ENCODE data around the gene SSR4.

- TF ChIP-seq JUND (IDR thresholded peaks at IDR 0.05) (no peak), SIN3A (IDR thresholded peaks at IDR 0.05; ENCODE audit: low read depth) (no peak), POLR2A (IDR thresholded peaks at IDR 0.05; ENCODE audit: borderline replicate concordance, extremely low read depth, insufficient read depth, insufficient read length) (no peak), SP1 (IDR thresholded peaks at IDR 0.05; ENCODE audit: low read depth) (no peak), EGR1 (IDR thresholded peaks at IDR 0.05; ENCODE audit: low read depth) (no peak), CEBPB (IDR thresholded peaks at IDR 0.05; ENCODE audit: low read depth) (no peak), POLR2AphosphoS5 (IDR thresholded peaks at IDR 0.05; ENCODE audit: low read depth, low read length) (no peak), EZH2 (IDR thresholded peaks at IDR 0.05) (no peak)
- TF ChIP-seq, protein P1, sequence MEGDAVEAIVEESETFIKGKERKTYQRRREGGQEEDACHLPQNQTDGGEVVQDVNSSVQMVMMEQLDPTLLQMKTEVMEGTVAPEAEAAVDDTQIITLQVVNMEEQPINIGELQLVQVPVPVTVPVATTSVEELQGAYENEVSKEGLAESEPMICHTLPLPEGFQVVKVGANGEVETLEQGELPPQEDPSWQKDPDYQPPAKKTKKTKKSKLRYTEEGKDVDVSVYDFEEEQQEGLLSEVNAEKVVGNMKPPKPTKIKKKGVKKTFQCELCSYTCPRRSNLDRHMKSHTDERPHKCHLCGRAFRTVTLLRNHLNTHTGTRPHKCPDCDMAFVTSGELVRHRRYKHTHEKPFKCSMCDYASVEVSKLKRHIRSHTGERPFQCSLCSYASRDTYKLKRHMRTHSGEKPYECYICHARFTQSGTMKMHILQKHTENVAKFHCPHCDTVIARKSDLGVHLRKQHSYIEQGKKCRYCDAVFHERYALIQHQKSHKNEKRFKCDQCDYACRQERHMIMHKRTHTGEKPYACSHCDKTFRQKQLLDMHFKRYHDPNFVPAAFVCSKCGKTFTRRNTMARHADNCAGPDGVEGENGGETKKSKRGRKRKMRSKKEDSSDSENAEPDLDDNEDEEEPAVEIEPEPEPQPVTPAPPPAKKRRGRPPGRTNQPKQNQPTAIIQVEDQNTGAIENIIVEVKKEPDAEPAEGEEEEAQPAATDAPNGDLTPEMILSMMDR (IDR thresholded peaks at IDR 0.05 in 2 of 3, conservative IDR thresholded peaks at IDR 0.05 in 1 of 3; ENCODE audit: borderline replicate concordance in 1 of 3, insufficient read depth in 1 of 3, low read depth in 2 of 3, low read length in 2 of 3) = no peak
- TF ChIP-seq, protein P2, sequence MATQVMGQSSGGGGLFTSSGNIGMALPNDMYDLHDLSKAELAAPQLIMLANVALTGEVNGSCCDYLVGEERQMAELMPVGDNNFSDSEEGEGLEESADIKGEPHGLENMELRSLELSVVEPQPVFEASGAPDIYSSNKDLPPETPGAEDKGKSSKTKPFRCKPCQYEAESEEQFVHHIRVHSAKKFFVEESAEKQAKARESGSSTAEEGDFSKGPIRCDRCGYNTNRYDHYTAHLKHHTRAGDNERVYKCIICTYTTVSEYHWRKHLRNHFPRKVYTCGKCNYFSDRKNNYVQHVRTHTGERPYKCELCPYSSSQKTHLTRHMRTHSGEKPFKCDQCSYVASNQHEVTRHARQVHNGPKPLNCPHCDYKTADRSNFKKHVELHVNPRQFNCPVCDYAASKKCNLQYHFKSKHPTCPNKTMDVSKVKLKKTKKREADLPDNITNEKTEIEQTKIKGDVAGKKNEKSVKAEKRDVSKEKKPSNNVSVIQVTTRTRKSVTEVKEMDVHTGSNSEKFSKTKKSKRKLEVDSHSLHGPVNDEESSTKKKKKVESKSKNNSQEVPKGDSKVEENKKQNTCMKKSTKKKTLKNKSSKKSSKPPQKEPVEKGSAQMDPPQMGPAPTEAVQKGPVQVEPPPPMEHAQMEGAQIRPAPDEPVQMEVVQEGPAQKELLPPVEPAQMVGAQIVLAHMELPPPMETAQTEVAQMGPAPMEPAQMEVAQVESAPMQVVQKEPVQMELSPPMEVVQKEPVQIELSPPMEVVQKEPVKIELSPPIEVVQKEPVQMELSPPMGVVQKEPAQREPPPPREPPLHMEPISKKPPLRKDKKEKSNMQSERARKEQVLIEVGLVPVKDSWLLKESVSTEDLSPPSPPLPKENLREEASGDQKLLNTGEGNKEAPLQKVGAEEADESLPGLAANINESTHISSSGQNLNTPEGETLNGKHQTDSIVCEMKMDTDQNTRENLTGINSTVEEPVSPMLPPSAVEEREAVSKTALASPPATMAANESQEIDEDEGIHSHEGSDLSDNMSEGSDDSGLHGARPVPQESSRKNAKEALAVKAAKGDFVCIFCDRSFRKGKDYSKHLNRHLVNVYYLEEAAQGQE (IDR thresholded peaks at IDR 0.05; ENCODE audit: low read depth) = no peak
Measured at GRCh38 chrX:153819384-153820040, 25.0 kb downstream of the SSR4 start.

Data from HCT116 (cell line).